Heart left ventricle (tissue), 16 donors: ENCODE measurements around the gene ALDH3A2. TPM values are rescaled to one million over a fixed set of nuclear protein-coding genes. Genes with fewer than 3 reads are reported as not detected.
"Not testable (repeated sequence)": the region's sequence is repeated elsewhere in the genome, so short reads cannot be mapped to it uniquely, and the experiment has no call there.

Experiments used
- ATAC-seq, 4 donors: fragments of 200-7000 bp; cut with Tn5 transposase; one replicate each; pipeline ENCODE4 v1.9.1; 2020 to 2022; ENCODE audit warnings: moderate library complexity in 4 of 4, mild to moderate bottlenecking in 3 of 4, moderate number of reproducible peaks in 1 of 4
- DNase-seq, 5 donors: peaks; one replicate each; pipeline ENCODE4 v3.0.0-alpha.2; 2020
- H3K27ac ChIP-seq, 12 donors: fragments of 200-600 bp; sonication (generic) in 4 of 12; one replicate each; pipeline versions ENCODE4 v1.5.0 to v1.8.0; 2016 to 2022; ENCODE audit warnings: mild to moderate bottlenecking in 2 of 12
- H3K27me3 ChIP-seq, 9 donors: fragments of 200-600 bp; sonication (generic) in 2 of 9; one replicate each; pipeline versions ENCODE4 v1.5.1 to v1.8.0; 2016 to 2022; ENCODE audit warnings: mild to moderate bottlenecking in 3 of 9
- H3K36me3 ChIP-seq, 9 donors: fragments of 200-600 bp; sonication (generic) in 2 of 9; one replicate each; pipeline versions ENCODE4 v1.5.0 to v1.8.0; 2018 to 2022; ENCODE audit warnings: mild to moderate bottlenecking in 2 of 9
- H3K4me1 ChIP-seq, 12 donors: fragments of 200-600 bp; sonication (generic) in 4 of 12; one replicate each; pipeline versions ENCODE4 v1.5.0 to v1.8.0; 2016 to 2022; ENCODE audit warnings: mild to moderate bottlenecking in 3 of 12
- H3K4me3 ChIP-seq, 12 donors: fragments of 200-600 bp; sonication (generic) in 4 of 12; one replicate each; pipeline versions ENCODE4 v1.5.0 to v1.8.0; 2017 to 2022; ENCODE audit warnings: mild to moderate bottlenecking in 9 of 12, moderate library complexity in 4 of 12
- H3K9me3 ChIP-seq, 12 donors: fragments of 200-600 bp; sonication (generic) in 4 of 12; one replicate each; pipeline versions ENCODE4 v1.5.0 to v1.8.0; 2016 to 2022; ENCODE audit warnings: mild to moderate bottlenecking in 1 of 12
- CTCF ChIP-seq, 12 donors: fragments of 200-600 bp; sonication (generic) in 4 of 12; IDR thresholded peaks; one replicate each; pipeline versions ENCODE4 v1.5.0 to v1.8.0; 2018 to 2022; ENCODE audit warnings: antibody characterized with exemption in 12 of 12, mild to moderate bottlenecking in 5 of 12
- POLR2A ChIP-seq, 2 donors: fragments of 450-650 bp; IDR thresholded peaks; one replicate each; pipeline ENCODE4 v1.6.1; 2017; ENCODE audit warnings: antibody characterized with exemption in 2 of 2, mild to moderate bottlenecking in 2 of 2, moderate library complexity in 2 of 2
- WGBS, 4 donors: extraction: QIAGEN DNeasy Blood & Tissue Kit in 2 of 4; methylation state at CpG; one replicate each; pipeline versions ENCODE4 v1.1.5 to v1.1.7; 2013 to 2018; 5-methylcytosine and 5-hydroxymethylcytosine counted together
- intact Hi-C, 10 donors: fragments of 100-400 bp; cut with DNase I; formaldehyde crosslinking; loops; one replicate each; pipeline versions ENCODE4 v1.11.1 to v1.14.2; 2022
- polyA plus RNA-seq, 2 donors: library from polyadenylated mRNA; stranded (reverse); fragments of 200-250 nt; gene quantifications; one replicate each; pipeline ENCODE4 v1.2.3, GENCODE V29; 2013
- total RNA-seq, 9 donors: library from RNA; depleted of rRNA in 2 of 9; stranded (reverse); fragments of >200 nt in 2 of 9; fragmentation: NEBNext Ultra II Directional in 3 of 9; extraction: Animal tissue kit (Norgen Biotek cat#: 25700) in 3 of 9; gene quantifications; one replicate each; pipeline versions ENCODE4 v1.1.0 to v1.2.4, GENCODE V29; 2016 to 2023
- donor health status: ischemic (EF 13 %, LVEDD 7.1; RV severe dilation, severe dysfunction).
- donor health status: healthy with polysubstance abuse.
- donor health status: DM: no; HTN: yes; CAD: no.
- donor health status: DM: no; HTN: no; CAD: no.
- donor health status: ischemic (EF 25% LVEDD 6.9; RV normal size, moderate dysfunction).
- donor health status: ischemic (EF 25% LVEDD 5.7; RV mildly dilated, moderate dysfunction).
- donor health status: healthy.
- donor health status: DM: yes; HTN: yes; CAD: no.
- donor health status: ischemic (EF 35%, LVEDD 5.7; RV mildly dilated, moderate dysfunction).
- donor health status: nonischemic (EF 11% LVEDD 7.7; RV severe dilation, severe dysfunction).
- donor health status: DM: yes; HTN: yes; CAD: no.
- donor health status: PGD.
- donor health status: ischemic (EF 29% LVEDD 5.4; RV normal size, mild dysfunction).
- donor health status: nonischemic (EF 23%, LVEDD 6.1; RV moderate dilation, normal function).

The ALDH3A2 gene
- total and polyA plus RNA-seq, 11 donors = 25.7 to 129 (median 71.8) TPM

DNA sequence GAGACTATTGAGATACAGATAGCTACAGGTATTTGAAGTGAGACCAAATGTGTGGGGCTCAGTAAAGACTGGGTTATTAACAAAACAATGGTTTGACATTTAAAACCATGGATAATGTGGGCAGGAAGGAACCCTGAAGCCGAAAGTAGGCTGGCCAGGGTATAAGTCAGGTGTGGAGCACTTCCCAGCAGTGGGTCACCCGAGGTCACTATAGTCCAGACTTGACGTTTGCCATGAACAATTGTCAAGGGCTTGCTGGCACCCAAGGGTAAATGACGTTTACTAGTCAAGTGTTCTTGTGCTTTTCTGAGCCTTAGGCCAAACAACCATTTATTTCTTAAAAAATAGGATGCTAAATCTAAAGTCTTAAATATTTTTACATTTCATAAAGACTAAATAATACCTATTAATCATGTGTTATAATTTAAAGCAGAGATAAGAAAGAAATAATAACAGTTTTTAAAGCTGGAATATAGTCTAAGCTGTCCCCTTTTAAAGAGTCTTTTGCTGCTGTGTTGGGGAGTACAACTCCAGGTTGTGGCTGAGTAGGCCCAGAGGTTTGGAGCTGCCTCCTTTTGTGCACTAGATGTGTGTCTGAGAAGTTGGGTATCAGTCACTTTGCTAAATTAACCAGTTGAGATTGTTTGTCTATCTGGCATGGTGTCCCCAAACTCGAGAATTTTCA, 15.7 kb downstream of the ALDH3A2 start:
- H3K27me3 ChIP-seq = no peaks in the 10 kb centered on the region
- peaks cover 0 to 21% (median 6%) of the 10 kb centered on the region in 12 donors for H3K4me1 ChIP-seq
- intact Hi-C loops = loop anchor here in 2 of 10 donors (10.0 kb wide), 2 partner anchors 61 to 81 kb away; partner anchors contain the start of gene ALDH3A1 (in 1 of the 2)
- no peaks in the 10 kb centered on the region for H3K9me3 ChIP-seq
- TF ChIP-seq CTCF (IDR thresholded peaks at IDR 0.05) (no peak), POLR2A (IDR thresholded peaks at IDR 0.05) (no peak)
- peak in 4 of 5 donors; percentile 54 to 86 (median 72) for DNase-seq
- peak; percentile 93 to 96 (median 94) for ATAC-seq
- H3K27ac ChIP-seq = peak overlapping the region in 6 of 12 donors; percentile 30 to 67 (median 48)
- 36 to 40% (median 38%) methylated on average over 5 of the region's 5 CpGs for WGBS, 4 donors
- H3K4me3 ChIP-seq = no peak overlapping the region
- peaks cover 0 to 90% (median 61%) of the 10 kb centered on the region in 9 donors for H3K36me3 ChIP-seq

DNA sequence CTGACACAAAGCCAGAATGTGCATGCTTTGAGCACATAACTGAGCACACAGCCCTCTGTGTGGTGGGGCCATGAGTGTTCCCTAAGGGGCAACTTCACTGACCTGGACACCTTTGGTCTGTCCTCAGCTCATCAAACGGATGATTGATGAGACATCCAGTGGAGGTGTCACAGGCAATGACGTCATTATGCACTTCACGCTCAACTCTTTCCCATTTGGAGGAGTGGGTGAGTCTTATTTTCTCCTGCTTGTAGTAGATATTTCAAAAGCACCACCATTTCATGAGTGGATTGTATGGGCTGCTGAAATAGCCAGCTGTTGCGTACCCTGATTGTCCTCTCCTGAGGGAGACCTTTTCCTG, 16.2 kb downstream of the ALDH3A2 start:
- no peak for TF ChIP-seq CTCF (IDR thresholded peaks at IDR 0.05)
- TF ChIP-seq POLR2A (IDR thresholded peaks at IDR 0.05) = no peak
- 86 to 91% (median 88%) methylated on average over 4 of the region's 4 CpGs for WGBS, 4 donors
- peak in 2 of 4 donors; percentile 8 to 23 for ATAC-seq
- intact Hi-C loops = loop anchor here in 2 of 10 donors (10.0 kb wide), 2 partner anchors 60 to 80 kb away; partner anchors contain the start of gene ALDH3A1 (in 1 of the 2)
- H3K9me3 ChIP-seq = no peaks in the 10 kb centered on the region
- H3K27me3 ChIP-seq = no peaks in the 10 kb centered on the region
- peaks cover 0 to 16% (median 5%) of the 10 kb centered on the region in 12 donors for H3K4me1 ChIP-seq
- no peak overlapping the region for H3K4me3 ChIP-seq
- H3K27ac ChIP-seq = peak overlapping the region in 5 of 12 donors; percentile 33 to 67 (median 53)
- H3K36me3 ChIP-seq = peaks cover 0 to 95% (median 61%) of the 10 kb centered on the region in 9 donors
- DNase-seq = no peak

DNA sequence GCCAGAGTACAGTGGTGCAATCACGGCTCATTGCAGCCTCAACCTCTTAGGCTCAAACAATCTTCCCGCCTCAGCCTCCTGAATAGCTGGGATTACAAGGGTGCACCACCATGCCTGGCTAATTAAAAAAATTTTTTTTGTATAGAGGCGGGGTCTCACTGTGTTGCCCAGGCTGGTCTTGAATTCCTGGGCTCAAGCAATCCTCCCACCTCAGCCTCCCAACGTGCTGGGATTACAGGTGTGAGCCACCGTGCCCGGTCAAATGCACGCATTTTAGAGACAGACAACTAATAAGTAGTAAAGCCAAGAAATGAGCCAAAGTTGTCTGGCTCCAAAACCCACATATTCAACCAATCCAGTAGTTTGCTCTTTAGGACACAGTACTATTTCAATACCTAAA, 21.1 kb downstream of the ALDH3A2 start:
- not testable (repeated sequence) for H3K4me3 ChIP-seq, DNase-seq, H3K27ac ChIP-seq, ATAC-seq, H3K9me3 ChIP-seq, H3K27me3 ChIP-seq
- Histone ChIP-seq H3K36me3 (peaks cover 0 to 94% (median 42%) of the 10 kb centered on the region in 9 donors), H3K4me1 (peaks cover 0 to 38% (median 18%) of the 10 kb centered on the region in 12 donors)
- 89 to 99% (median 95%) methylated on average over 7 of the region's 7 CpGs for WGBS, 4 donors
- intact Hi-C loops = loop anchor here in 2 of 10 donors (10.0 kb wide), 3 partner anchors 55 to 85 kb away; partner anchors contain the start of gene ALDH3A1 (in 1 of the 2)

DNA sequence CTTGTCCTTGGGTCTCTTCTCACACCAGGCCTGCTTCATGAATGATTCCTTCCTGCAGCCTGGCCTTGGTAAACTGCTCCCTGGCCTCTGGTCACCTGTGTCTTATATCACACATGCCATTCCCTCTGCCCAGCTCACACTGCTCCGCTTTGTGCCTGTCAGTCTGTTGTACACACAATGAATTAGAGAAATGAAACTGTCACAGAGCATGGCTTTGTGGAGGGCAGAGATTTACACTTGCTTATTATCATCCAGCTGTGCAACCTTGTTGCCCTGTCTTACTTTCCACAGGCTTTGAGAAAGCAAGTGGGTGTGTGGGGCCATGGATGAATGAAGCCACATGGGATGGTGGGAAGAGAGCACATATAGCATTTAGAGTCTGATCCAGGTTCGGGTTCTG, 22.4 kb downstream of the ALDH3A2 start:
- Histone ChIP-seq H3K36me3 (peaks cover 0 to 97% (median 45%) of the 10 kb centered on the region in 9 donors), H3K27me3 (no peaks in the 10 kb centered on the region), H3K4me3 (no peak overlapping the region), H3K4me1 (peaks cover 0 to 34% (median 18%) of the 10 kb centered on the region in 12 donors), H3K9me3 (no peaks in the 10 kb centered on the region), H3K27ac (peak overlapping the region in 2 of 12 donors; percentile 65 to 68)
- intact Hi-C loops = loop anchor here in 1 of 10 donors (10.0 kb wide), 1 partner anchor 84 kb away; no protein-coding TSS in a partner anchor
- ATAC-seq (no peak), DNase-seq (no peak)
- 83 to 97% (median 90%) methylated on average over 2 of the region's 2 CpGs for WGBS, 4 donors
- TF ChIP-seq CTCF (IDR thresholded peaks at IDR 0.05) = no peak
